ENCODE measurements around the gene CCT3.

Gene CCT3

DNA sequence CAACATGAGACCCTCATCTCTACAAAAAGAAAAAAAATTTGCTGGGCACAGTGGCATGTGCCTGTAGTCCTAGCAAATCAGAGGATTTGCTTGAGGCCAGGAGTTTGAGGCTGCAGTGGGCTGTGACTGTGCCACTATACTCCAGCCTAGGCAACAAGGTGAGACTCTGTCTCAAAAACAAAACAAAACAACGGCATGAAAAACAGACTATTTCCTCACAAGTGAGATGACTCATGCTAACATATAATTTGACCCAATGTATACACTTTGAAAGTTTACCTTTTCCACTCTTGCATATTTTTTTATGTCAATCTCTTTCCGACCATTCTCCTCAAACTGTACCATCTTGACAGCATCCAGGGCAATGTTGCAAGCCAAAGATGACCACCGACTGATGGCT, 17.5 kb downstream of the CCT3 start:
- no peak for DNase-seq

DNA sequence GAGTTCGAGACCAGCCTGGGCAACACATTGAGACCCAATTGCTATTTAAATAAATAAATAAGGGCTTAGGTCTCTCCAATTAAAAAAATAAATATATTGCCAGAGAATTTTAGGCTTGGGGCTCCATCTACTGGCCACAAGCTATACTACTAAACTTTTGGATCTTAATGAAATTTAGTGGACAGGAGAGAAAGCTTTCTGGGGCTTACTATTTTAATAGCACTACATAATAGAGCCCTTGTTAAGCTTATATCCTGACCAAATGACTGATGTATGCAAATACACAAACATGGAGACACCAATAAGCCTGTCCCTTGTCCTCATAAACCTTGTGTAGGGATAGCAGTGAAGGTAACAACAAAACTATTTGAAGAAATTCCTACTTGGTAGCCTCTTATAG, 18.4 kb downstream of the CCT3 start:
- no peak for DNase-seq

DNA sequence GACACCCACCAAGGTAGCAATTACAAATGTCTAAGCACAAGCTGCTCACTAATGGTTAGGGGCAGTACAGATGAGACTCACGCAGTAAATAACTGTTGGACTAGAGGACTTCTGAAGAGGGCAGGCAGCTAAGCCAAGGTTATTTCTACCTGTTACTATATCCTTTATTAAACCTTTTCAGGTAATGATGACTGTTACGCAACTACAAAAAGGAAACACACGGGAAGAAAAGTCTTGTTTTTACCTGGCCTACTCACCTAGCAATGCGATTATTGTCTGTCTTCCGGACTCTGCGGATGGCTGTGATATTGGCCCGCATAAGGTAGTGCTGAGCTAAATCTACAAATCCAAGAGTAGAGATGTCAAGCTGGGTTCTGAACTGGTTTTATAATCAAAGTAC, 21.2 kb downstream of the CCT3 start:
- DNase-seq, result no peak

DNA sequence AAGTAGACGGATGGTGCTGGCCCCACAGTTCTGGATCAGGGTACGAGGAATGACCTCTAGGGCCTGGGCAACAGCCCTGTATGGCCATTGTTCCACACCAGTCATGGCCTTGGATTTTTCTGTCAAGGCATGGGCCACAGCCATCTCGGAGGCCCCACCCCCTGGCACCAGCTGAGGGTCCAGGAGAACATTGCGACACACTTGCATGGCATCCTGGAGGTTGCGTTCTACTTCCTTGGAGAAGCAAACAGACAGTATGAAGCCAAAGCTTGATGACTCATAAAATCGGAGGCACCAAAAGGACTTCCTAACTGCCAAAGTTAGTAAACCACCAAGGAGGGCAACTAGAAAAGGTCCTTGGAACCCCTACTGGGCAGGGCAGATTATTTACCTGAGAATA, 27.1 kb downstream of the CCT3 start:
- no peak for DNase-seq

DNA sequence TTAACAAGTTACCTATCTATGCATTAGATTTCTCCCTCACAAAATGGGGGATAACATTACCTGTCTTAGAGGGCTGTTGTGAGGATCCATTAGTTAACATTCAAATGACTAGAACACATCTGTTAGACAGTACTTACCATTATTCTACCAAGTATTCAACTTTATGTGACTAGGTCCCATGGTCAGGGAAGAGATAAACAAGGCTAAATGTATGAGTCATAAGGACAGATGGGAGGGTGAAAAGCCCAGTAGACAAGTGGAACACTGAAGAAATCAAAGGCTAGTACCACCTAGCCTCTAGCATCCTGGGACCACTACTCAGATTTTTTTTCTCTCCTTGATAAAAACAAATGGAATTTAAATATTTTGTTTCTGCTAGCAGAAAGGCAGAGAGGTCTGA, 30.0 kb downstream of the CCT3 start:
- no peak for DNase-seq

DNA sequence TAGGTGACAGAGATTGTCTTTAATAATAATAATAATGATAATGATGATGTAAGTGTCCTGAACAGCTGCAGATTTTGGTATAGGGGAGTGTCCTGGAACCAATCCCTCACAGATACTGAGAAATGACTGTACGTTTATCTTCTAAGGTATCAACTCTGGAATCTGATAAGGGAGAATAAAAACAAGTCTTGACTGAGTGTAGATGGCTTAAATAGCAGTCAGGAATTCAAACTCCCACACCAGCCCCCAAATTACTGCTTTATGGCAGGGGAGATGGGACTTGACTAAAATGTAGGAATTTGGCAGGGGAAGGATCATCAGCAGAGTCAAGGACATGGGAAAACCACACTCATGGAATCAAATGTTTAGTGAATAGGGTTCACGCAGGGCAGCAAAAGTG, 32.9 kb downstream of the CCT3 start:
- DNase-seq, result no peak

DNA sequence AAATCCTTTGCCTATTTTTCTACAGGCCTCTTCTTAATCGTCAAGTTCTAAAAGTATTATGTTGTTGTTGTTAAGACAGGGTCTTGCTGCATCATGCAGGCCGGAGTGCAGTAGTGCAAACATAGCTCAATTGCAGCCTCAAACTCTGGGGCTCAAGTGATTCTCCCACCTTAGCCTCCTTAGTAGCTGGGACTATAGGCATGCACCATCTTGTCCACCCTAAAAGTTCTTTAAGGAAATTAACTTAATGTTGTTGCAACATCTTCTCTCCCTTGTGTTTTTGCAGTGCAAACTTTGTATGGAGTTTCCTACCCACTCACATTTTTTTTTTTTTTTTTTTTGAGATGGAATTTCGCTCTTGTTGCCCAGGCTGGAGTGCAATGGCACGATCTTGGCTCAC, 34.9 kb downstream of the CCT3 start:
- DNase-seq, result no peak

DNA sequence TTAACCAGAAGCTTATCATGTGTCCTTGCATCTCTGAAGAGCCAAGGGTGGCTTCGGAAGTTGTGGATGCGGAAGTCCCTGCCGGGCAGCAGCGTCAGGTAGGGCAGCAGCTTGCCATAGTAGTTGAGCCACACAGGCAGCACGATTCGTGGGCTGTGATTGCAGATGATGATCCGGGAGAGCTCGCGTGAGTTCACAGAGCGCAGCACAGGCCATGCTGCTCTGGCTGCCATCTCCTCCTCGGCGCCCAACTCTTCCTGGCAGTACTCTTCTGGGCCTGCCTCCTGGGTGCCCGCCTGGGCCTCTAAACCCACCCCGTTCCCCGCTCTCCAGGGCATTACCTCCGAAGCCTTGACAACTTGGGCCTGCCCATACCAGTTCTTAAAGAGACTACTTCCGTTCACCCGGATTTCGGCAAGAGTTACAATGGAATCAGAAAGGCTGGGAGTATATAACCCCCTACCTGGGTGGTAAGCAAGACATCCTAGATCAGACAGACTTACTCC, 39.2 kb downstream of the CCT3 start, which contains the start of gene VHLL:
VHLL (minus strand) TSS at position 456 of the 506 bp plus-strand sequence; CDS start at position 338, 118 bp downstream.
- DNase-seq, result no peak

DNA sequence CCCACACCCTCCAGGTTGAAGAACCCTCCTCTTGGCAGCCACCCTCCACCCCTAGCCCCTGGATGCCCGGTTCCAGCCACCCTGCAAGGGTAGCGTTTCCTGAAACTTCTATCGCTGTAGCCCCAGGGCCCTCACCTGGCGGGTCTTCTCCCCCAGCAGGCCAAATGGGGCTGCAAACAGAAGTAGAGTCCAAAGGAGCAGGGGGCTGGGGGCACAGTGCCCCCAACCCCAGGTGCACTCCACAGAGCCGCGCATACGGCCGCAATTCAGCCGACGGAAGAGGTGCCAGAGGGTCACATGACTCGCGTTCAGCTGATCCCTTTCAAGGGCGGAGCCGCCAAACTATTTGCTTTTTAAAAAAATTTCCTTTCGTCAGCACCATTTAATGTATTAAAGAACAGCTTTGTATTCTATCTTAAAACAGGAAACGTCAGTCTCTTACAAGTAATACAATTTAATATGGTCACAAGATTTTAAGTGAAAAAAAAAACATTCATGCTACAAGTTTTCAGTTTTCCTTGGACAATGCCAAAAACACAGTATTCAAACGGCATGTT, 42.6 kb downstream of the CCT3 start, which contains the start of gene GLMP:
GLMP (minus strand) TSS at position 289 of the 557 bp plus-strand sequence; CDS start at position 255, 34 bp downstream.
- peak; percentile 17 for DNase-seq

DNA sequence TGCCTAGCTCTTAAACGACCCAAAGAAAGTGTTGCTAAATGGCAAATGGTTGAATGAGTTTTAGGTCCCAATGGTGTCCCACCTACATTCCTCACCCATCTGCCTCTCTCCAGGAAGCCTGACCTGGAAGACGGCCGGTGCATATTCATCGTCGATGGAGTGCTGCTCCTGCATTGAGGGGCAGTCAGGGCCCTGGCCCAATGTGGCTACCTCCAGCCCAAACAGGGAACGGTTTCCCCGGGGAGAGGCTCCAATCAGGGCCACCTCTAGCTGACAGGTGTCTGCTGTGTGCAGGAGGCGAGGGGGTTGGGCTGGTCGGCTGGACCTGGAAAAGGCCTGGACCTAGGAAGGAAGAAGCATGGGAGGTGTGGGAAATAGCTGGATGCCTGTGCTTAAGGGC, 44.2 kb downstream of the CCT3 start:
- DNase-seq, result no peak

DNA sequence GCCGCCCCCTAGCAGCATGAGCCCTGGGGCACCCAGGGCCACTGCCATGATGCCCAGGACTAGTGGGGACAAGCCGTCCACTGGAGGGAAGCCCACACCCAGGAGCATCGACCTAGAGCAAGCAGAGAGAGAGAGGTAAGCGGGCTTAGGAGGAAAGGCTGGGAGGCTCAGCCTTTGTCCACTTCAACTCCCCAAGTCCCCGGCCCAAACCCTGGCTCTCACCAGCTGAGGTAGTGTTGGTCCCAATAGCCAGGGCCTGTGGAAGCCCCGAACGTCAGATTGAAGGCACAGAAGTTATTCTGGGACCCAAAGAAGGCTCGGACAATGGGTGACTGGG, 45.0 kb downstream of the CCT3 start:
- DNase-seq, result no peak

DNA sequence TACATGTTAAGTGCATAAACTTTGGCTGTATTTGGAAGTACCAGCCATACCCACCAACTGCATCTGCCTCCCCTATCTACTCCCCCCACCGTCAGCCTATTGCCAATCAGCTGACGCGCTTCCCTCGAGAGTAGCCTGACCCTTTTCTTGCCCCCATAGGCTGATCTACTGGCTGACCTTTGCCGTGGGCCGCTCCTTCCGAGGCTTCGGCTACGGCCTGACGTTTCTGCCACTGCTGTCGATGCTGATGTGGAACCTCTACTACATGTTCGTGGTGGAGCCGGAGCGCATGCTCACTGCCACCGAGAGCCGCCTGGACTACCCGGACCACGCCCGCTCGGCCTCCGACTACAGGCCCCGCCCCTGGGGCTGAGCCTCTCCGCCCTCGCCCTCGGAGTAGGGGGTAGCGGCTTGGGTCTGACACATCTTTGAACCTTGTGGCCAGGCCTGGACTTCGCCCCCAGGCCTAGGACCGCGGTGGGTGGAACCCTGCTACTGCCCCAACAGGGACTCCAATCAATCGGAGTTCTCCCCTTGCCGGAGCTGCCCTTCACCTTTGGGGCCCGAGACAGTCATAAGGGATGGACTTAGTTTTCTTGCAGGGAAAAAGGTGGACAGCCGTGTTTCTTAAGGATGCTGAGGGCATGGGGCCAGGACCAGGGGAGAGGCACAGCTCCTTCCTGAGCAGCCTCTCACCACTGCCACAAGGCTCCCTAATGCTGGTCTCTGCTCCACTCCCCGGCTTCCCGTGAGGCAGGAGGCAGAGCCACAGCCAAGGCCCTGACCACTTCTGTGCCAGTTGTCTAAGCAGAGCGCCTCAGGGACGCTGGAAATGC, 46.6 kb downstream of the CCT3 start:
- DNase-seq, result no peak

DNA sequence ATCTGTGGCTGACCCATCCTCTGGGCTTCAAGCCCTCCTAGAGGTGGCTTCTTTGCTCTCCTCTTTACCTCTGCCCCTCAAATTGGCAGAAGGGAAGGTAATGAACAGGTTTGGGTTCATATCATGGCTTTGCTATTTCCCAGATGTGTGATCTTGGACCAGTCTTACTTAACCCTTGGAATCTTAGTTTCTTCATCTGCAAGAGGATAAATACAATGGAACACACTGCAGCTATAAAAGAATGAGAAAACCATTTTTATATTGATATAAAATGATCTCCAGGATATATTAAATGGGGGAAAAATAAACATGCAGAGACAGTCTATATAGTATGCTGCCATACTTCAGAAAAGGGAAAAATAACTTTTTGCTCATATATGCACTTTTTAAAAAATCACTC, 48.2 kb downstream of the CCT3 start:
- DNase-seq, result no peak

DNA sequence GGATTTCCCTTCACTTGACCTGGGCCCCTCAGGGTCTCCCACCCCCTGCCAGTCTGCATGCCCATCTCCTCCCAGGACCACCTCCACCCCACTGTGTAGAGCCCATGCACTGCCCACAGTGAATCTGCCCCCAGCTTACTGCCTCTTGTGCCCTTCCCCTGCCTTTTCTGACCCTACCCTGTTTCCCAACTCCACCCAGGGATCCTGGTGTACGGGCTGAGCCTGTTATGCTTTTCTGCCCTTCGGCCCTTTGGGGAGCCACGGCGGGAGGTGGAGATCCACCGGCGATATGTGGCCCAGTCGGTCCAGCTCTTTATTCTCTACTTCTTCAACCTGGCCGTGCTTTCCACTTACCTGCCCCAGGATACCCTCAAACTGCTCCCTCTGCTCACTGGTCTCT, 52.0 kb downstream of the CCT3 start:
- no peak for DNase-seq

DNA sequence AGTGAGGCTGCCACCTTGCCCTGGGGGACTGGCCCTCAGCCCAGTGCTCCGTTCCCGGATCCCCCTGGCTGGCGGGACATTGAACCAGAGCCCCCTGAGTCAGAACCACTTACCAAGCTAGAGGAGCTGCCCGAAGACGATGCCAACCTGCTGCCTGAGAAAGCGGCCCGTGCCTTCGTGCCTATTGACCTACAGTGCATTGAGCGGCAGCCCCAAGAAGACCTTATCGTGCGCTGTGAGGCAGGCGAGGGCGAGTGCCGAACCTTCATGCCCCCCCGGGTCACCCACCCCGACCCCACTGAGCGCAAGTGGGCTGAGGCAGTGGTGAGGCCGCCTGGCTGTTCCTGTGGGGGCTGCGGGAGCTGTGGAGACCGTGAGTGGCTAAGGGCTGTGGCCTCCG, 52.7 kb downstream of the CCT3 start:
- no peak for DNase-seq

DNA sequence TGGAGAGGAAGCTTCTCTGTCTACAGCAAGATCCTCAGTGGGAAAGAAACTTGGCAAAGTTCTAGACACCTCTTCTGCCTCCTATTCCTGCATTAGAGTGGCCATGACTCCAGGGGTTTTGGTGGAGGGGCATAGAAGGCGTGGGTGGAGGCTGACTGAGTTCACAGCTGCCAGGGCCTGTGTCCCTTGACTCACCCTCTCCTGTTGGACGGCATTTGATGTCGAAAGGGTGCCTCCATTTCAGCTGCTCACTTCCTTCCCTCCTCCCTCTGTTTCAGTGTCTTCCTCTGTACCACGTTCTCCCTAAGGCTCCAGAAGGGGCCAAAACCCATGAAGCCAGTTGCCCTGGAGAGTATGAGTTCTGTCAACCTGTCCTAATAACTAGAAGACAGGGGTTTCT, 53.3 kb downstream of the CCT3 start:
- no peak for DNase-seq

DNA sequence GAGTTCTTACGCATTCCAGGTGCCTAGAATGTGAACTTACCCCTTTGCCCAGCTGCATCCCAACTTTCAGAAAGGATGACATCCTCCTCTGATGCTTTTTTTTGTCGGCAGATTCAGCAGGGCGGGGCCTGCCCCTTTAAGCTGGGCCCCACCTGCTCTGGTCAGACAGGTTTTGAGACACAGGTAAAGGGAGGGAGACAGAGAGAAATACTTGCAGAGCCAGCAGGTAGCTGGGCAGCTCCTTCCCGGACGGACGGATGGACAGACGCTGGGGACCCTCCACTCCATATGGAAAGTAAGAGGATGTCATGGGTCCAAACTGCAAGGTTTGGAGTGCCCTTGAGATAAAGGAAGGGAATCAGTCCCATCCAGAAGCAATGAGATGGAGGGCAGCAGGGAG, 54.0 kb downstream of the CCT3 start, which contains the start of gene TMEM79:
TMEM79 (plus strand) TSS at position 214 of the 400 bp plus-strand sequence. CDS start 902 bp downstream, outside the sequence.
- DNase-seq, result no peak

DNA sequence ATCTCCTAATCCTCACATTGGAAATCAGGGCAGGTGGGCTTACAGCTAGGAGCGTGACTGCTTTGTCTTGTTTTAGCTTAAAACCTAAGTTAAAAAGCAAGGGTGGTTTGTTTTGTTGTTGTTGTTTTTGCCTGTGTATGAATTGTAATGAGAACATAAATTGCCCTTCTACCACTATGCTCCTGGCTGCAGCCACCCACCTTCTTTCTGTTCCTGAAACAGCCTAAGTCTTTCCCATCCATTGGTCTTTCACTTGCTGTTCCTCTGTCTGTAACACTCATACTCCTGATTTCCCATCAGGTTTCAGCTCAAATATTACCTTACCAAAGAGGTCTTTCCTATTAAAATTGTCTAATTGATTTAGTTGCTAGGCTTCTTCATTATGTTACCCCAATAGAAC, 54.6 kb downstream of the CCT3 start:
- DNase-seq, result no peak

DNA sequence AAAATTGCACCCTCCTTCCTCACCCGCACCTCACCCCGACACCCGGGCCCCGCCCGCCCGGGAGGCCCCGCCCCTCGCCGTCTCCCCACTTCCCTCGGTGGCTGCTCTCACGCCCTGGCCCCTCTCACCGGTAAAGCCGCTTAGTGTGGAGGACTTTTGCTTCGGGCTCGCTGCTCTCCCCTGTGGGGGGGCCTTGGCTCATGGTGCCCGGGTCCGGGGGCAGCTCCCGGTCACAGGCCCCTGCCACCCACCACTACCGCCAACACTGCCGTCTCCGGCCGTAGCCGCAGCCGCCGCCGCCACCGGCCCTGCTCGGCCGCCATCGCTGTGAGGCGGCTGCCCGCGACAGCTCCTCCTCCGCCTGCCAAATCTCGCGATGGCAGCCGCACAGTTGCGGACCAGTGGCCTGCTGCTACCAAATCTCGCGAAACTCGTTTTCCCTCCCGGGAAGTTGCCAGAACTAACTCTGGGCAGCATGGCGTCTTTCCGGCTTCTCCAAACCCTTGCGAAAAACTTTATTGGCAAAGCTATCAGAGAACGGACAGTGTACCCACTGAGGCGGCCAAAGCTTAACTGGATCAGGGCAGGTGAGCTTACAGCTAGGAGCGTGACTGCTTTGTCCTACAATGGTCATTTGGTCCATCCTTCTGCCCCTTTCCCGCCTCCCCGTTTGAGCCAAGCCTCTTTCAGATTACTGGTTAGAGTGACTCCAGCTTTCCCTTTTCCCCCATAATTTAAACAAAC, 55.4 kb downstream of the CCT3 start, which contains the start of gene SMG5:
SMG5 (minus strand) TSS at position 347 of the 744 bp plus-strand sequence; CDS start at position 202, 145 bp downstream.
- peak; percentile 98 for DNase-seq

DNA sequence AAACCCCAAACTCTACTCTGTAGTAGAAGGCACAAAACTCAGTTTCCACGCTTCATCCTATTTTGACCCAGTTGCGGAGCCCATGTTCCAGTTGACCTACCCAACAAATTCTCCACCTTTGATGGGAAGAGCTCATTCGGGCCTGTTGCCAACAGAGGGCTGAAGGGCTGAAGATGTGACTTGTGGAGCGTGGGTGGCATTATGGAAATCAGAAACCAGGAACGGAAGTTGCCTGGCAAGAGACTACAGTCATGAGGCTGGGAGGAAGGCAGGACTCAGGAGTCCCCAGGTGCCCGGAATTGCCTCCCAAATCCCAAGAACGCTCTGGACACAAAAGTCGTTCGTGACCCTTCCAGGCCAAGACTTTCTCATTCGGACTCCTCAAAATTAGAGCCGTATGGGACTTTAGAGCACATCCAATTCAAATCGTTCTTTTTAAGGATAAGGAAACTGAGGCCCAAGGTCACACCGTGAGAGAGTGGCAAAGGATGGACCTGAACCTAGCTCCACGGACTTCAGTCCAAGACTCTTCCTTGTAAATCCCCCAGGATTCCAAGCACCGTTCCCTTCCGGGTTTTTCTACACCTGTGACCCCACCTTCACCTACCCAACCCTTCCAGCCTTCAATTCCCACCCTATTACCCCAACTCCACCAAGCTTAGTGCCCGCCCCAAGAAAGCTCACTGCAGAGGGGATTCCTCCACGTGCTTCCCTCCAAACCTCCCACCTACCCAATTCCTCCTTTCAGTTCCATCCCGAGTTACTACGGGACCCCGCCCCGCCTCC, 56.2 kb downstream of the CCT3 start:
- DNase-seq, result peak; percentile 12

DNA sequence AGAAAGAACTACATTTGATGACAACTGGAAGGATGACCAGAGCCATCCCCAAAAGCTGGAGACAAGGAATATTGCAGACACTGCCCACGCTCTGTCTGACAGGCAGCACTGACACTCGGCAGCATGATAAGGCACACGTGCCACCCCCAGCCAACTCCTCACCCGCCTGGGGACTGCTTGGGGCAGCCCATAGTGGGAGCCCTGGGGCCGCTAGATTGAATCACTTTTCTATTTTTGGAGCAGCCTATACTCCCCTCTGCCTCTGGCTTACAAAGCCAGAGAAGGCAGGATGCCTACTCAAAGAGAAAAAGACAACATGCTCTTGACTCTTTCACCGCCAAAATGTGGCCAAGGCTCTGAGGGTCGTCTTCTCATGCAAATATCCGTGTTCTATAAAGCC, 56.8 kb downstream of the CCT3 start:
- DNase-seq, result no peak

DNA sequence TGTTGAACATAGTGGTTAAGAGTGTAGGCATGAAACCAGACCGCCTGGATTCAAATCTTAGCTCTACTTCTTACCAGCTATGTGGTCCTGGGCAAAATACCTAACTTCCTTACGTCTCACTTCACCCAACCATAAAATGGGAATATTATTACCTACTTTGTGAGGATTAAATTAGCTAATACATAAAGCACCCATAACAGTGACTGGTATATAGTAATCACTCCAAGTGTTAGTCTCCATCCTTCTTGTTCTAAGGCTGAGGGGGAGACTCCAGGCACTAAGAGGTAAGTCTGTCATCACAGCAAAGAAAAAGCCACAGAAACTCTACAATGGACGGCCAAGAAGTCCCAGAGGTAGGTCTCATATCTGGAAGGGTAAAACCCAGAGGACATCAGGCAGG, 58.3 kb downstream of the CCT3 start:
- DNase-seq, result no peak

DNA sequence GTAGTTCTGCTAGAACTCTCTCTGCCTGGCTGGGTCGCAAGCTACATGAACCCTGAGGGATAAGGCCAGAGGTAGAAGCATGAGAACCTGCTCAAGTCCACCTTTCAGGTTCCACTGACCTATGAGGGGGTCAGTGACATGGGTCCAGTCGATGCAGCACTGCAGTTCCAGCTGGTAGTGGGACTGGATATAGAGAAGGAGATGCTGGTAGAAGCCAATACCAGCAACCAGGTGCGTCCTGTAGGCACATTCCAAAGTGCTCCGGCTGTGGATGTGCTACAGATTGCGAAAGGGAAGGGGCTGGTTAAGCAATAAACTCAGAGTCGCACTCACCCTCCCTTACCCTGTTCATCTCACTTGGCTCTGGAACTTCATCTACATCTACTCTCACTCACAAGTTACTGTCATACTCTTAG, 61.1 kb downstream of the CCT3 start:
- DNase-seq, result no peak

Data from DMS 273 treated with DMSO at 0.1 percent for 48 hours (cell line).